ENCODE data around the gene EXOC2. TPM values are rescaled to one million over a fixed set of nuclear protein-coding genes. Genes with fewer than 3 reads are reported as not detected.
"Not testable (repeated sequence)": the region's sequence is repeated elsewhere in the genome, so short reads cannot be mapped to it uniquely, and the experiment has no call there.

Gene EXOC2
- total RNA-seq, 1 experiment from 2014 or later: 19.4 TPM

- no peak for DNase-seq (ENCODE audit: low read depth)
Measured at GRCh38 chr6:633611-634010, 59.3 kb downstream of the EXOC2 start.

- no peak for DNase-seq (ENCODE audit: low read depth)
Measured at GRCh38 chr6:628766-629165, 64.2 kb downstream of the EXOC2 start.

GRCh38 chr6:626236-626635, 66.7 kb downstream of the EXOC2 start:
- DNase-seq (ENCODE audit: low read depth): no peak

GRCh38 chr6:624979-625378, 68.0 kb downstream of the EXOC2 start:
- no peak for DNase-seq (ENCODE audit: low read depth)

GRCh38 chr6:622462-622861, 70.5 kb downstream of the EXOC2 start:
- no peak for DNase-seq (ENCODE audit: low read depth)

GRCh38 chr6:621931-622330, 71.0 kb downstream of the EXOC2 start:
- no peak for DNase-seq (ENCODE audit: low read depth)

- no peak for DNase-seq (ENCODE audit: low read depth)
Measured at GRCh38 chr6:620950-621349, 72.0 kb downstream of the EXOC2 start.

GRCh38 chr6:620166-620565, 72.8 kb downstream of the EXOC2 start:
- no peak for DNase-seq (ENCODE audit: low read depth)

- no peak for DNase-seq (ENCODE audit: low read depth)
Measured at GRCh38 chr6:617456-618100, 75.4 kb downstream of the EXOC2 start.

GRCh38 chr6:613981-614380, 79.0 kb downstream of the EXOC2 start:
- no peak for DNase-seq (ENCODE audit: low read depth)

GRCh38 chr6:611928-612327, 81.0 kb downstream of the EXOC2 start:
- no peak for DNase-seq (ENCODE audit: low read depth)

GRCh38 chr6:610882-611281, 82.1 kb downstream of the EXOC2 start:
- DNase-seq (ENCODE audit: low read depth): no peak

- DNase-seq (ENCODE audit: low read depth): no peak
Measured at GRCh38 chr6:609905-610304, 83.0 kb downstream of the EXOC2 start.

- no peak for DNase-seq (ENCODE audit: low read depth)
Measured at GRCh38 chr6:606829-607379, 86.0 kb downstream of the EXOC2 start.

GRCh38 chr6:605895-606294, 87.0 kb downstream of the EXOC2 start:
- DNase-seq (ENCODE audit: low read depth): not testable (repeated sequence)

GRCh38 chr6:604579-604978, 88.4 kb downstream of the EXOC2 start:
- no peak for DNase-seq (ENCODE audit: low read depth)

GRCh38 chr6:603265-603664, 89.7 kb downstream of the EXOC2 start:
- DNase-seq (ENCODE audit: low read depth): no peak

GRCh38 chr6:599576-600448, 93.1 kb downstream of the EXOC2 start:
- DNase-seq (ENCODE audit: low read depth): no peak

GRCh38 chr6:593907-594212, 99.1 kb downstream of the EXOC2 start:
- no peak for DNase-seq (ENCODE audit: low read depth)

GRCh38 chr6:593139-593906, 99.6 kb downstream of the EXOC2 start:
- DNase-seq (ENCODE audit: low read depth): peak; percentile 52

GRCh38 chr6:589090-589489, 103.8 kb downstream of the EXOC2 start:
- DNase-seq (ENCODE audit: low read depth): no peak

- DNase-seq (ENCODE audit: low read depth): no peak
Measured at GRCh38 chr6:586553-586952, 106.4 kb downstream of the EXOC2 start.

Data from HT1080 (cell line).